Measurements from ENCODE around the gene FCN2. TPM values are rescaled to one million over a fixed set of nuclear protein-coding genes. Genes with fewer than 3 reads are reported as not detected.

Gene FCN2
- total and polyA plus RNA-seq, 2 of the 4 experiments (the other 2 are of a cell fraction): not detected

GRCh38 chr9:134885001-134885678 is 4.5 kb downstream of the FCN2 start:
- Histone ChIP-seq H4K8ac (ENCODE audit: low read depth in 2 of 2, low read length in 2 of 2) (no peak overlapping the region), H2AK9ac (replicated peaks; ENCODE audit: low read depth, low read length, poor library complexity) (no peak overlapping the region), H3K27ac (ENCODE audit: insufficient read depth, low read length) (no peak overlapping the region), H4K91ac (ENCODE audit: insufficient read depth, low read depth, low read length) (no peak overlapping the region), H3K9ac (ENCODE audit: low read depth, low read length) (no peak overlapping the region), H2AK5ac (ENCODE audit: low read depth, low read length) (no peak overlapping the region), H3K9me1 (ENCODE audit: insufficient read depth, low read length) (no peaks in the 10 kb centered on the region), H3K36me3 (ENCODE audit: control insufficient read depth, insufficient read depth, low read length) (no peaks in the 10 kb centered on the region), H2BK120ac (ENCODE audit: low read depth, low read length) (no peak overlapping the region), H4K20me1 (ENCODE audit: insufficient read depth, low read length) (no peaks in the 10 kb centered on the region), H3K4me1 (ENCODE audit: control insufficient read depth, insufficient read depth, low read length) (no peaks in the 10 kb centered on the region), H2BK20ac (ENCODE audit: low read depth, low read length) (no peak overlapping the region), H4K5ac (ENCODE audit: low read depth, low read length) (no peak overlapping the region), H3K56ac (ENCODE audit: extremely low read depth, insufficient read depth, low read length) (no peak overlapping the region), H3K27me3 (ENCODE audit: control insufficient read depth, insufficient read depth, low read length) (peaks cover 54% of the 10 kb centered on the region), H3K4ac (ENCODE audit: low read depth, low read length) (no peak overlapping the region), H3K9me3 (ENCODE audit: control insufficient read depth, insufficient read depth, low read length) (no peaks in the 10 kb centered on the region), H3K18ac (ENCODE audit: low read depth, low read length) (no peak overlapping the region), H2BK5ac (ENCODE audit: low read depth, low read length, poor library complexity, severe bottlenecking) (no peak overlapping the region), H3K79me1 (ENCODE audit: low read depth in 1 of 2, low read length in 2 of 2) (no peaks in the 10 kb centered on the region), H3K4me3 (ENCODE audit: insufficient read depth, low read depth, low read length) (no peak overlapping the region), H3K14ac (replicated peaks; ENCODE audit: low read depth, low read length) (no peak overlapping the region), H2AFZ (replicated peaks; ENCODE audit: low read length, poor library complexity) (no peak overlapping the region), H3K23ac (ENCODE audit: low read depth, low read length) (no peak overlapping the region), H3K4me2 (ENCODE audit: low read depth, low read length) (no peak overlapping the region), H2BK15ac (ENCODE audit: low read depth, low read length) (no peak overlapping the region)
- no TSS peak for BruUV-seq (replicated peaks)
- POLR2A ChIA-PET (ENCODE audit: unreplicated experiment): no interaction called here
- intact Hi-C loops (cut with micrococcal nuclease) (no loop called here), in situ Hi-C loops (cut with MboI; ENCODE audit: low sequenced_read_pairs) (no loop called here), dilution Hi-C loops (cut with HindIII; ENCODE audit: low sequenced_read_pairs, unreplicated experiment) (no loop called here)
- DNase-seq (no peak), ATAC-seq (ENCODE audit: low read depth) (no peak)
- CTCF ChIA-PET: no interaction called here
- 73% methylated on average over 2 of the region's 22 CpGs; no CpG with 5 or more reads in 1 of the 2 experiments for WGBS, 2 experiments (ENCODE audit: extremely low coverage in 2 of 2, insufficient read length in 1 of 2)
- TF ChIP-seq POLR2A (IDR thresholded peaks at IDR 0.05; ENCODE audit: low read depth, low read length) (no peak), BHLHE40 (IDR thresholded peaks at IDR 0.05; ENCODE audit: low read depth, low read length) (no peak), USF2 (IDR thresholded peaks at IDR 0.05; ENCODE audit: low read depth, low read length) (no peak), RFX5 (IDR thresholded peaks at IDR 0.05; ENCODE audit: low read depth, low read length) (no peak), ELK1 (IDR thresholded peaks at IDR 0.05; ENCODE audit: borderline replicate concordance, low read depth, low read length) (no peak), CEBPB (IDR thresholded peaks at IDR 0.05; ENCODE audit: low read depth, low read length) (no peak), RCOR1 (IDR thresholded peaks at IDR 0.05; ENCODE audit: insufficient replicate concordance, low read length) (no peak), MAZ (IDR thresholded peaks at IDR 0.05; ENCODE audit: borderline replicate concordance, low read depth, low read length) (no peak), SMC3 (IDR thresholded peaks at IDR 0.05; ENCODE audit: low read depth, low read length) (no peak), NFE2L2 (IDR thresholded peaks at IDR 0.05; ENCODE audit: low read depth, low read length) (no peak), CTCF (conservative IDR thresholded peaks at IDR 0.05; ENCODE audit: low read depth, low read length) (no peak), CHD1 (IDR thresholded peaks at IDR 0.05; ENCODE audit: low read depth, low read length) (no peak), FOS (IDR thresholded peaks at IDR 0.05; ENCODE audit: low read depth, low read length) (no peak), RAD21 (IDR thresholded peaks at IDR 0.05; ENCODE audit: low read length) (no peak), MAFK (IDR thresholded peaks at IDR 0.05; ENCODE audit: low read depth, low read length) (no peak), MXI1 (IDR thresholded peaks at IDR 0.05; ENCODE audit: borderline replicate concordance, low read depth, low read length) (no peak)

All from IMR-90 (cell line).